C4-2B (cell line): Measurements from ENCODE around the gene ITPR1.
A peak's percentile ranks its signal among the peaks of the same experiment; 100 is the strongest.

ENCODE experiments used
- CTCF ChIP-seq: fragments of 450-650 bp; conservative IDR thresholded peaks from 2 replicates; pipeline ENCODE4 v1.5.1; 2017; ENCODE audit warnings: mild to moderate bottlenecking
- ZFX ChIP-seq: fragments of 450-650 bp; IDR thresholded peaks from 2 replicates; pipeline ENCODE4 v1.6.1; 2017

- TF ChIP-seq CTCF (peak; percentile 15), ZFX (no peak)
Measured at GRCh38 chr3:4571690-4572334, 78.7 kb downstream of the ITPR1 start.
